Mesothelial cell of epicardium (in vitro differentiated cells): ENCODE data around the gene SH3GL1. TPM values are rescaled to one million over a fixed set of nuclear protein-coding genes. Genes with fewer than 3 reads are reported as not detected.

Source experiments
- DNase-seq, 2 experiments: peaks; one replicate each; pipeline ENCODE4 v3.0.0; 2021; ENCODE audit warnings: low spot score in 2 of 2; ENCODE audit not compliant: unreplicated experiment in 2 of 2
- H3K27ac Mint-ChIP-seq: 2 replicates; pipeline ENCODE4 v1.8.0; 2021; ENCODE audit warnings: mixed read lengths
- H3K27me3 Mint-ChIP-seq: 2 replicates; pipeline ENCODE4 v1.8.0; 2021; ENCODE audit warnings: low read depth, mixed read lengths
- H3K36me3 Mint-ChIP-seq: 2 replicates; pipeline ENCODE4 v1.8.0; 2021; ENCODE audit warnings: mixed read lengths
- H3K4me1 Mint-ChIP-seq: 2 replicates; pipeline ENCODE4 v1.8.0; 2021; ENCODE audit warnings: mixed read lengths
- H3K4me3 Mint-ChIP-seq: 2 replicates; pipeline ENCODE4 v1.8.0; 2021; ENCODE audit warnings: mild to moderate bottlenecking, moderate library complexity, mixed read lengths
- H3K9me3 Mint-ChIP-seq: 2 replicates; pipeline ENCODE4 v1.8.0; 2021; ENCODE audit warnings: mixed read lengths
- total RNA-seq: library from RNA; stranded (reverse); gene quantifications from 3 replicates; pipeline ENCODE4 v1.2.1, GENCODE V29; 2021
- TF ChIP-seq, protein P1 (sequence below): fragments of 200-600 bp; sonication (generic); IDR thresholded peaks from one replicate; pipeline ENCODE4 v1.5.0; 2021; ENCODE audit warnings: antibody characterized with exemption; ENCODE audit not compliant: unreplicated experiment

Gene SH3GL1
- total RNA-seq, 1 donor from 2014 or later, result 90.1 TPM

DNA sequence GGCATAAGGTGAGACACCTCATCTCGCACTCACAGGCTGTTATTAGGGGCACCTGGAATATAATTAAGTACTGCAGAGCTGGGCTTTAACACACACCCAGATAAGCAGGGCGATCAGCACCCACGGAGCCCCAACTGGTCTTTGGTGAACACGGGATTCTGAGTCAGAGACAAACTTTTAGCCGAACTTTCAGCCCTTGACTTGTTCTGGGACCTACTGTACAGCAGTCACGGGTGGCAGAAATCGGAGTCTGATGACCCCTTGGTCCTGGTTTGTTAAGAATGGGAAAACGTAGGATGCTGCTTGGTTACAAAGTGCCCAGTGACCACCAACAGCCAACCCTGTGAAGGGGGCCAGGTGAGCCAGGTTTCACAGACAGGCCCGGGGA lies 9.0 kb downstream of the SH3GL1 start:
- TF ChIP-seq, protein P1, sequence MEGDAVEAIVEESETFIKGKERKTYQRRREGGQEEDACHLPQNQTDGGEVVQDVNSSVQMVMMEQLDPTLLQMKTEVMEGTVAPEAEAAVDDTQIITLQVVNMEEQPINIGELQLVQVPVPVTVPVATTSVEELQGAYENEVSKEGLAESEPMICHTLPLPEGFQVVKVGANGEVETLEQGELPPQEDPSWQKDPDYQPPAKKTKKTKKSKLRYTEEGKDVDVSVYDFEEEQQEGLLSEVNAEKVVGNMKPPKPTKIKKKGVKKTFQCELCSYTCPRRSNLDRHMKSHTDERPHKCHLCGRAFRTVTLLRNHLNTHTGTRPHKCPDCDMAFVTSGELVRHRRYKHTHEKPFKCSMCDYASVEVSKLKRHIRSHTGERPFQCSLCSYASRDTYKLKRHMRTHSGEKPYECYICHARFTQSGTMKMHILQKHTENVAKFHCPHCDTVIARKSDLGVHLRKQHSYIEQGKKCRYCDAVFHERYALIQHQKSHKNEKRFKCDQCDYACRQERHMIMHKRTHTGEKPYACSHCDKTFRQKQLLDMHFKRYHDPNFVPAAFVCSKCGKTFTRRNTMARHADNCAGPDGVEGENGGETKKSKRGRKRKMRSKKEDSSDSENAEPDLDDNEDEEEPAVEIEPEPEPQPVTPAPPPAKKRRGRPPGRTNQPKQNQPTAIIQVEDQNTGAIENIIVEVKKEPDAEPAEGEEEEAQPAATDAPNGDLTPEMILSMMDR, result no peak
- peak overlapping the region; percentile 90 for H3K27ac Mint-ChIP-seq
- no peak for DNase-seq
- H3K9me3 Mint-ChIP-seq, result no peaks in the 10 kb centered on the region
- H3K27me3 Mint-ChIP-seq, result no peaks in the 10 kb centered on the region
- H3K36me3 Mint-ChIP-seq, result no peaks in the 10 kb centered on the region
- peak overlapping the region; percentile 45 for H3K4me3 Mint-ChIP-seq
- peaks cover 61% of the 10 kb centered on the region for H3K4me1 Mint-ChIP-seq

DNA sequence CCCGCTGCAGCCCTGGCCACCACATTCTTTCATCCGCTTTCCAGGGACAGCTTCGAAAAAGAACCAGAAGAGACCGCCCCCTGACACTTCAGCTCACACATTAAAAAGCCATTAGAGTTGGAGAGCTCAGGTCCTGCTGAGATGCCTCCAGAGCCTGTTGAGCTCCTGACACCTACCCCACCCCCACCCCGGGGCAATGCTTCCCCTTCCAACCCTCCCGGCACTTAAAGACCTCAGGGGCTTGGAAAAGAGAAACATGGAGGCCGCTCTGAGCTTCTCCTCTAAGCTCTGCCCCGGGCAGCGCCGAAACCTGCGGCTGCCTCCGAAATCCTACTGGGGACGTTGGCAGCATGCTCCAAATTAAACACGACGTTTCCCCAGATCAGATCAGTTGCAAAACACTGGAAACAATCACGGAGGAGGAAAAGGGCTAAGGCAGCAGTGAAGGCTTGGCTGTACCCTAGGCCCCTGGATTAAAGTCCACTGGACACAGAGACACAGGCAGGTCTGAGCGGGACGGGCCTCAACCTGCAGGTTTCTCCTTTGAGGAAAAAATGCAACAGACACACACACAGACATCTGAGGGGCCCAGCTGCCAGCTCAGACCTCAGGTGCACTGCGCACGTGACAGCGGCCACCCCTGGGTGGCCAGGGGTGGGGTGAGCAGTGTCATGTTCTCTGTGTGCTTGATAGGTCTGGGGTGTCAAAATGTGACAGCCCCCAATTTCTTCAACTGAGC lies 9.6 kb downstream of the SH3GL1 start:
- no peaks in the 10 kb centered on the region for H3K9me3 Mint-ChIP-seq
- peak overlapping the region; percentile 90 for H3K27ac Mint-ChIP-seq
- H3K4me3 Mint-ChIP-seq, result peak overlapping the region; percentile 45
- TF ChIP-seq, protein P1, result no peak
- H3K36me3 Mint-ChIP-seq, result no peaks in the 10 kb centered on the region
- H3K4me1 Mint-ChIP-seq, result peaks cover 61% of the 10 kb centered on the region
- DNase-seq, result no peak
- no peaks in the 10 kb centered on the region for H3K27me3 Mint-ChIP-seq

DNA sequence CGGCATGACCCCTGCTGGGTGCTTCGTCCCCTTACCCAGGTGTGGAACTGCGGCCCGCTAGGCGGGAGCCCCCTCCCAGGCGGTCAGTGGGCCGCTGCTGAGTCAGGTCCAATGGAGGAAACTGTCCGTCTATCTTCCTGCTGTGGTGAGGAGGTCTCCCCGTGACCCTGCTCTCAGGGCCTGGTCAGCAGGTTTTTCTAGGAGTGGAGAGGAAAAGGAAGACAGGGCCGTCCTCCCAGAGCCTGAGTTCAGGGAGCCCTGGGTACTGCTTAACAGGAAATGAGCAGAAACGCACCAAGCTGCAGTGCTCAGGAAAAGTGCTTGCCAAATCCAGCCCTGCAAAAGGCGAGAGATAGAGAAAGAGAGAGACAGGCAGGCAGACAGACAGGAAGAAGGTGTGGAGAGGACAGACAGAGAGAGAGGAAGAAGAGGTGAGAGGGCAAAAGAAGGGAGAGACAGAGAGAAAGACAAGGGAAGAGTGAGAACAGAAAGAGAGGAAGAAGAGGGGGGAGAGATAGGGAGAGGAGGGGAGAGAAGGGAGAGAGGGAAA lies 10.3 kb downstream of the SH3GL1 start:
- peak overlapping the region; percentile 45 for H3K4me3 Mint-ChIP-seq
- TF ChIP-seq, protein P1, result no peak
- H3K27ac Mint-ChIP-seq, result peak overlapping the region; percentile 90
- peaks cover 60% of the 10 kb centered on the region for H3K4me1 Mint-ChIP-seq
- H3K36me3 Mint-ChIP-seq, result no peaks in the 10 kb centered on the region
- no peaks in the 10 kb centered on the region for H3K27me3 Mint-ChIP-seq
- H3K9me3 Mint-ChIP-seq, result no peaks in the 10 kb centered on the region
- DNase-seq, result no peak

DNA sequence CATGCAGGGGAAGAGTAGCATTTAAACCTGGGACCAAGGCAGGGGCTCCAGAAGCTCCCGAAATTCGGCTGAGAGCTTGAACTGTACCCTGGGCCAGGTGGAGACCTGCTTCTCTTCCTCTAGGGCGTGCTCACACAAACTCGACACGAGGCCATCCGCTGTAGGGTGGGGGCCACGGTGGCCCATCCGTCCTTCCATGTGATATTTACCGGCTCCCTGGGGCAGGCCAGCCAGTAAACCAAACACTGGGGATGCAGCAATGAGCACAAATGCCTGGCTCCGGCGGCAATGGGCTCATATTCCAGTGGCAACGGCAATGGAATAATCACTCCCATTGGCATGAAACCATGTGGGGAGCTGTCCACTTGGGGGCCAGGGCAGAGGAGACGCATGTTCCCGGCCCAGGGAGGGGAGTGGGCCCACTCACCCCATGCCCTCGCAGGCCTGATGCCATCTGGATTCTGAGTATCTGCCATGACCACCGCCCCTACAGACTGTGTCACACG lies 10.8 kb downstream of the SH3GL1 start:
- no peak overlapping the region for H3K4me3 Mint-ChIP-seq
- H3K36me3 Mint-ChIP-seq, result no peaks in the 10 kb centered on the region
- no peaks in the 10 kb centered on the region for H3K27me3 Mint-ChIP-seq
- no peak for DNase-seq
- H3K4me1 Mint-ChIP-seq, result peaks cover 55% of the 10 kb centered on the region
- no peaks in the 10 kb centered on the region for H3K9me3 Mint-ChIP-seq
- peak overlapping the region; percentile 90 for H3K27ac Mint-ChIP-seq
- TF ChIP-seq, protein P1, result no peak

DNA sequence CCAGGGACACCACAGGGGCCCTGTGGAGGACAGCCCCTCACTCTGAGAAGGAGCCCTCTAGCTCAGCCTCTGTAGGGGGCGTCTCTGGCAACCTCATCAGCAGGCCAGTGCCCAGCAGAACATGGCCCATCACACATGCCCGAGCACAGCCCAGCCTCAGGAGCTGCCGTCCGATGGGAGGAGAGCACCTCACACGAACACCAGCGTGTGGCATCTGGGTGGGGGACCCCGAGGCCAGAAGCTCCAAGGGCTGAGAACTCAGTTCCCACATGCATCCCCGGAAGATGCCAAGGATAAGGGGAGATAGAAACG lies 11.3 kb downstream of the SH3GL1 start:
- TF ChIP-seq, protein P1, result no peak
- H3K9me3 Mint-ChIP-seq, result no peaks in the 10 kb centered on the region
- no peak for DNase-seq
- H3K4me3 Mint-ChIP-seq, result no peak overlapping the region
- H3K36me3 Mint-ChIP-seq, result no peaks in the 10 kb centered on the region
- H3K27ac Mint-ChIP-seq, result peak overlapping the region; percentile 86
- peaks cover 50% of the 10 kb centered on the region for H3K4me1 Mint-ChIP-seq
- H3K27me3 Mint-ChIP-seq, result no peaks in the 10 kb centered on the region
